ENCODE results near the gene COL6A1.
"Not testable (repeated sequence)": the region's sequence is repeated elsewhere in the genome, so short reads cannot be mapped to it uniquely, and the experiment has no call there.

The COL6A1 gene

GRCh38 chr21:45994759-45995685 lies 13.5 kb downstream of the COL6A1 start:
- no peak for DNase-seq

- peak in 1 of 5 donors; percentile 7 for DNase-seq
These were observed 14.2 kb downstream of the COL6A1 start for GRCh38 chr21:45995686-45996179.

GRCh38 chr21:45996311-45997204 lies 15.0 kb downstream of the COL6A1 start:
- DNase-seq: peak in 2 of 5 donors; percentile 4 to 8

- DNase-seq: peak in 2 of 5 donors; percentile 5 to 13
These were observed 15.6 kb downstream of the COL6A1 start for GRCh38 chr21:45997205-45997494.

GRCh38 chr21:45997495-45998275 lies 16.1 kb downstream of the COL6A1 start:
- peak in 2 of 5 donors; percentile 4 to 13 for DNase-seq

GRCh38 chr21:45998276-45998701 lies 16.7 kb downstream of the COL6A1 start:
- peak in 1 of 5 donors; percentile 5 for DNase-seq

GRCh38 chr21:45998871-45999580 lies 17.5 kb downstream of the COL6A1 start:
- peak in 1 of 5 donors; percentile 12 for DNase-seq

GRCh38 chr21:45999581-46000181 lies 18.1 kb downstream of the COL6A1 start:
- no peak for DNase-seq

GRCh38 chr21:46000182-46000730 lies 18.7 kb downstream of the COL6A1 start:
- DNase-seq: no peak

GRCh38 chr21:46000731-46001641 lies 19.4 kb downstream of the COL6A1 start:
- peak in 2 of 5 donors; percentile 4 to 8 for DNase-seq

- DNase-seq: no peak
These were observed 20.5 kb downstream of the COL6A1 start for GRCh38 chr21:46001821-46002681.

- DNase-seq: peak in 1 of 5 donors; percentile 8
These were observed 21.4 kb downstream of the COL6A1 start for GRCh38 chr21:46002841-46003574.

GRCh38 chr21:46003575-46004007 lies 22.0 kb downstream of the COL6A1 start:
- DNase-seq: peak in 2 of 5 donors; percentile 6 to 10

GRCh38 chr21:46004168-46004861 lies 22.7 kb downstream of the COL6A1 start:
- no peak for DNase-seq

- DNase-seq: no peak
These were observed 23.5 kb downstream of the COL6A1 start for GRCh38 chr21:46005081-46005480.

GRCh38 chr21:46005481-46005881 lies 23.9 kb downstream of the COL6A1 start:
- no peak for DNase-seq

- DNase-seq: not testable (repeated sequence)
These were observed 24.4 kb downstream of the COL6A1 start for GRCh38 chr21:46005894-46006546.

Measured in T-helper 1 cell (primary cell).